Stimulated activated naive B cell treated with anti-CD40 and anti-IgM and Interleukin-4, amounts not matched to agents 10 μg/mL and 1 μg/mL and 100 μg/mL, for 72 hours (primary cell): ENCODE data around the gene CRTC1.

Experiments
- ATAC-seq, 2 donors: fragments of 150-1000 bp; cut with Tn5 transposase; replicated peaks; 2 replicates each; pipeline ENCODE4 v1.10.0; 2021; ENCODE audit warnings: moderate library complexity in 1 of 2
- DNase-seq: peaks from one replicate; pipeline ENCODE4 v3.0.0; 2021
- H3K27ac Mint-ChIP-seq: one replicate; pipeline ENCODE4 v1.8.0; 2022; ENCODE audit warnings: mild to moderate bottlenecking, mixed read lengths
- H3K27me3 Mint-ChIP-seq, 2 donors: one replicate each; pipeline ENCODE4 v1.8.0; 2022; ENCODE audit warnings: mixed read lengths in 2 of 2
- H3K36me3 Mint-ChIP-seq, 2 donors: one replicate each; pipeline ENCODE4 v1.8.0; 2022; ENCODE audit warnings: mixed read lengths in 2 of 2, mild to moderate bottlenecking in 1 of 2
- H3K4me1 Mint-ChIP-seq, 2 donors: one replicate each; pipeline ENCODE4 v1.8.0; 2022; ENCODE audit warnings: mixed read lengths in 2 of 2, mild to moderate bottlenecking in 1 of 2
- H3K4me3 Mint-ChIP-seq, 2 donors: one replicate each; pipeline ENCODE4 v1.8.0; 2022; ENCODE audit warnings: mild to moderate bottlenecking in 2 of 2, mixed read lengths in 2 of 2, moderate library complexity in 1 of 2
- H3K9me3 Mint-ChIP-seq, 2 donors: one replicate each; pipeline ENCODE4 v1.8.0; 2022; ENCODE audit warnings: mixed read lengths in 2 of 2, mild to moderate bottlenecking in 1 of 2

CRTC1 gene, protein sequence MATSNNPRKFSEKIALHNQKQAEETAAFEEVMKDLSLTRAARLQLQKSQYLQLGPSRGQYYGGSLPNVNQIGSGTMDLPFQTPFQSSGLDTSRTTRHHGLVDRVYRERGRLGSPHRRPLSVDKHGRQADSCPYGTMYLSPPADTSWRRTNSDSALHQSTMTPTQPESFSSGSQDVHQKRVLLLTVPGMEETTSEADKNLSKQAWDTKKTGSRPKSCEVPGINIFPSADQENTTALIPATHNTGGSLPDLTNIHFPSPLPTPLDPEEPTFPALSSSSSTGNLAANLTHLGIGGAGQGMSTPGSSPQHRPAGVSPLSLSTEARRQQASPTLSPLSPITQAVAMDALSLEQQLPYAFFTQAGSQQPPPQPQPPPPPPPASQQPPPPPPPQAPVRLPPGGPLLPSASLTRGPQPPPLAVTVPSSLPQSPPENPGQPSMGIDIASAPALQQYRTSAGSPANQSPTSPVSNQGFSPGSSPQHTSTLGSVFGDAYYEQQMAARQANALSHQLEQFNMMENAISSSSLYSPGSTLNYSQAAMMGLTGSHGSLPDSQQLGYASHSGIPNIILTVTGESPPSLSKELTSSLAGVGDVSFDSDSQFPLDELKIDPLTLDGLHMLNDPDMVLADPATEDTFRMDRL

GRCh38 chr19:18683109-18683957, at the start of gene CRTC1:
Gene CRTC1 (plus strand): TSS chr19:18683680. CDS start chr19:18683703, 23 bp downstream.
- peaks cover 0 to 4% of the 10 kb centered on the region in 2 donors for H3K36me3 Mint-ChIP-seq
- DNase-seq (peak; percentile 91), ATAC-seq (peak; percentile 81 to 86)
- peaks cover 18 to 49% of the 10 kb centered on the region in 2 donors for H3K4me1 Mint-ChIP-seq
- no peaks in the 10 kb centered on the region for H3K9me3 Mint-ChIP-seq
- H3K27me3 Mint-ChIP-seq: no peaks in the 10 kb centered on the region
- H3K4me3 Mint-ChIP-seq: peak within 1 kb of the TSS; percentile 88
- peak within 1 kb of the TSS; percentile 96 for H3K27ac Mint-ChIP-seq

GRCh38 chr19:18634612-18635297, 48.7 kb upstream of the CRTC1 start:
- Mint-ChIP-seq H3K27me3 (peaks cover 15 to 19% of the 10 kb centered on the region in 2 donors), H3K36me3 (peaks cover 3 to 4% of the 10 kb centered on the region in 2 donors), H3K4me3 (no peak overlapping the region), H3K27ac (peak overlapping the region; percentile 1), H3K9me3 (peaks cover 0 to 4% of the 10 kb centered on the region in 2 donors), H3K4me1 (peaks cover 23 to 33% of the 10 kb centered on the region in 2 donors)
- no peak for ATAC-seq
- no peak for DNase-seq

DNA sequence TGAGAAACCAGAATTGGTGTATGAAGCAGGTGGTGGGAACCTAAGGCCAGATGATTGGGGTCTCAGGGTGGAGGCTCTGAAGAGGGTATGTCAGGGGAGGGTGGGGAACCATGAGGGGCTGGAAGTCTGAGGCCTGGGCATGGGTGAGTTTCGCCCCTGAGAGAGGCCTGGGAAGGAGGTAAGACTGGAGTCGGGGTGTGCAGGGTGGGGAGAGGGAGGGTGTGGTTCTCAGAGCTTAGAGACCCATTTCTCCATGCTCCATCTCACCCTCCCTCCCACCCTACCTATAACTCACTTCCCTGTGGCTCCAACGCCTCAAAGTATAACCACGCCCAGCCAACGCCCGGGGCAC, 47.7 kb upstream of the CRTC1 start:
- peaks cover 3 to 4% of the 10 kb centered on the region in 2 donors for H3K36me3 Mint-ChIP-seq
- H3K4me3 Mint-ChIP-seq: peak overlapping the region; percentile 94 to 98
- DNase-seq (no peak), ATAC-seq (no peak)
- H3K27me3 Mint-ChIP-seq: peaks cover 10 to 14% of the 10 kb centered on the region in 2 donors
- H3K4me1 Mint-ChIP-seq: peaks cover 24 to 37% of the 10 kb centered on the region in 2 donors
- H3K9me3 Mint-ChIP-seq: peaks cover 0 to 4% of the 10 kb centered on the region in 2 donors
- peak overlapping the region; percentile 95 for H3K27ac Mint-ChIP-seq

GRCh38 chr19:18636183-18636968, 47.1 kb upstream of the CRTC1 start:
- Mint-ChIP-seq H3K4me1 (peaks cover 24 to 37% of the 10 kb centered on the region in 2 donors), H3K36me3 (peaks cover 3 to 4% of the 10 kb centered on the region in 2 donors), H3K27me3 (peaks cover 10 to 14% of the 10 kb centered on the region in 2 donors), H3K4me3 (peak overlapping the region; percentile 94 to 98), H3K9me3 (peaks cover 0 to 4% of the 10 kb centered on the region in 2 donors), H3K27ac (peak overlapping the region; percentile 95)
- DNase-seq (peak; percentile 96), ATAC-seq (peak; percentile 89 to 92)

DNA sequence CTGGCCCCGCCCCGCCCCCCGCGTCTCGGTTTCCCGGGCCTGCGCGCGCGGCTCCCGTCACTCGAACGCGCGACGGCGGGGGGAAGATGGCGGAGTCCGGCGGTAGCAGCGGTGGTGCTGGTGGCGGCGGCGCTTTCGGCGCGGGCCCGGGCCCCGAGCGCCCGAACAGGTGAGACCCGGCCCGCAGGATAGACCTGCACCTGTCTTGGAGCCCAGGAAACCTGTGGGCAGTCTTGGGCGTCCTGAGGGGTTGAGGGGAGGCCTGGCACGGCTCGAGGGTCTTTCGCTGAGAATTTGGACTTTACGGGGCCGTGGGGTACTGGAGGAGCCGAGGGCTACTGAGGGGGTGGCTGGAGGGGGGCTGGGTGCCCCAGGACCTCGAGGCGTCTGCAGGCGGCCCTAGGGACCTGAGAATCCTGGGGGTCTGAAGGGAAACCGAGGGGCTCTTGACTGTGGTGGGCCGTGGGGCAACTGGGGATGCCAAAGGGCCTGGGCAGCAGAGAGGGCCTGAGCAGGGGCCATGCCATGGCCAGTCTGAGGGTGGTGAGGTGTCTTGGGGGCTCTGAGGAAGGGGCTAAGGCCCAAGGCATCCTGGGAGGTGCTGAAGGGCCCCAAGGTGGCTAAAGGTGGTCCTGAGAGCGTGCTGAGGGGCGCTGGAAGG, 46.4 kb upstream of the CRTC1 start, which contains the start of gene KLHL26:
KLHL26 (plus strand) TSS at position 60 of the 661 bp plus-strand sequence; CDS start at position 87, 27 bp downstream.
- H3K4me3 Mint-ChIP-seq: peak within 1 kb of the TSS; percentile 94 to 98
- H3K4me1 Mint-ChIP-seq: peaks cover 24 to 37% of the 10 kb centered on the region in 2 donors
- H3K36me3 Mint-ChIP-seq: peaks cover 4 to 5% of the 10 kb centered on the region in 2 donors
- H3K9me3 Mint-ChIP-seq: peaks cover 0 to 4% of the 10 kb centered on the region in 2 donors
- H3K27me3 Mint-ChIP-seq: peaks cover 10 to 14% of the 10 kb centered on the region in 2 donors
- ATAC-seq: no peak
- no peak for DNase-seq
- H3K27ac Mint-ChIP-seq: peak within 1 kb of the TSS; percentile 95

- Mint-ChIP-seq H3K9me3 (peaks cover 0 to 4% of the 10 kb centered on the region in 2 donors), H3K36me3 (peaks cover 4 to 6% of the 10 kb centered on the region in 2 donors), H3K27me3 (peaks cover 10 to 14% of the 10 kb centered on the region in 2 donors), H3K4me1 (peaks cover 24 to 37% of the 10 kb centered on the region in 2 donors), H3K4me3 (peak overlapping the region; percentile 94 to 98), H3K27ac (peak overlapping the region; percentile 95)
- no peak for DNase-seq
- no peak for ATAC-seq
These were observed 45.5 kb upstream of the CRTC1 start for GRCh38 chr19:18637673-18638630.

- Mint-ChIP-seq H3K27ac (no peak overlapping the region), H3K9me3 (peaks cover 0 to 7% of the 10 kb centered on the region in 2 donors), H3K36me3 (peaks cover 4 to 13% of the 10 kb centered on the region in 2 donors), H3K27me3 (peaks cover 1 to 2% of the 10 kb centered on the region in 2 donors), H3K4me1 (peaks cover 30 to 47% of the 10 kb centered on the region in 2 donors), H3K4me3 (no peak overlapping the region)
- DNase-seq (no peak), ATAC-seq (no peak)
These were observed 43.7 kb upstream of the CRTC1 start for GRCh38 chr19:18639706-18640243.

DNA sequence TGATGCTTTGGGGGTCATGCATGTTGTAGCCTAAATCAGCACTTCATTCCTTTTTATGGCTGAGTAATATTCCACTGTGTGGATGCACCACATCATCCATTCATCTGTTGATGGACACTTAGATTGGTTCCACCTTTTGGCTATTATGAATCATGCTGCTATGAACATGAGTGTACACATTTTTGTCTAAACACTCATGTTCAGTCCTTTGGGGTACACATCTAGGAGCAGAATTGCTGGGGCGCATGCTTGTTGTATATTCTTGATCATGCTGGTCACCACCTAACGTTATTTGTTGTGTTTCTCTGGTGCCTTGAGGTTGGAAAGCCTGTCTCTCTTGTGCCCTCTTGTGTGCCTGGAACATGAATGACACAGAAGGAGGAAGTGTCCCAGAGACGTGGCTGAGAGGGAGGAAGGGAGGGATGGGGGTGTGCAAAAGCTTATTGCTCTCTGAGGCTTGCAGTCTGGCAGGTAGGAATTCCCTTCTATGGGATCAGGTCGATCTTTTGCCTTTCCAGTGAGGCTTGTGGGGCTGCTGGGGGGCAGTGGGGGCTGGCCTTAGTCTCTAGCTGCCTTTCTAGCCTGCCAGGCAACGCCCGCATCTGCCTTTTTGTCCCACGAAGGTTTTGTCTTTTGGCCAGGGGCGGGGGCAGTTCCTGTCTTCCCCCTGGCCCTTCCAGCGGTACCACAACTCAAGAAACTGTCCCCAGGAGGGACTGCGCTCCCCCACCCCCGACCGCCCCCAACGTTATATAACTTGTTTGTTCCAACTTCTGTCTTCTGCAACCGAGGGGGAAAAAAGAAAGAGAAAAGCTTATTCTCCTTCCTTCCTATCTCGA, 39.1 kb upstream of the CRTC1 start:
- Mint-ChIP-seq H3K27me3 (no peaks in the 10 kb centered on the region), H3K27ac (no peak overlapping the region), H3K36me3 (peaks cover 6 to 22% of the 10 kb centered on the region in 2 donors), H3K9me3 (peaks cover 0 to 3% of the 10 kb centered on the region in 2 donors), H3K4me1 (peaks cover 25 to 30% of the 10 kb centered on the region in 2 donors), H3K4me3 (peak overlapping the region in 1 of 2 donors; percentile 21)
- no peak for DNase-seq
- peak; percentile 83 to 87 for ATAC-seq

DNA sequence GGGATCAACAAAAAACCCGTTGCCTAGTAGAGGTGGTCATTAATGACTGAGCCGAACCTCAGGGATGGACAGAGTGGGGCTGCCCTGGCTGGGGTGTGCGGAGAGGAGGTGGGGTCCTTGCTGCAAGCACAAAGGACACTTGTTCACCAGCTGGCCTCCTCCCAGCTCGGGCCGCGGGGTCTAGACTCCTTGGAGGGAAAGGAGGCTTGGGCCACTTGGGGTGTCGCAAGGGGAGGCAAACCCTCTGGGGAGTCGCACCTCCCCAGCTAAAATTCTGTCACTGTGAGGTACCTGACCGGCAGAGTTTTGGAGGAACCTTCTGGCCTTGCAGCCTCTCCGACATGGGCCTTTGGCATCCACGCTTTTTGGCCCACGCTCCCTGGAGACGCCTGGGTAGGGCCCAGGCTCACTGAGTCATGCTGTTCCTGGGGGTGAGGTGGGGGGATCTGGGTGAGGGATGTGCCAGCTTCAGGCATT, 38.4 kb upstream of the CRTC1 start:
- peaks cover 0 to 3% of the 10 kb centered on the region in 2 donors for H3K9me3 Mint-ChIP-seq
- no peak for DNase-seq
- H3K27me3 Mint-ChIP-seq: no peaks in the 10 kb centered on the region
- peaks cover 7 to 29% of the 10 kb centered on the region in 2 donors for H3K36me3 Mint-ChIP-seq
- H3K4me1 Mint-ChIP-seq: peaks cover 29 to 31% of the 10 kb centered on the region in 2 donors
- no peak overlapping the region for H3K27ac Mint-ChIP-seq
- ATAC-seq: no peak
- H3K4me3 Mint-ChIP-seq: no peak overlapping the region

GRCh38 chr19:18646535-18647370, 36.7 kb upstream of the CRTC1 start:
- DNase-seq (no peak), ATAC-seq (no peak)
- Mint-ChIP-seq H3K9me3 (peaks cover 0 to 3% of the 10 kb centered on the region in 2 donors), H3K27ac (no peak overlapping the region), H3K4me1 (peaks cover 32 to 37% of the 10 kb centered on the region in 2 donors), H3K4me3 (no peak overlapping the region), H3K36me3 (peaks cover 11 to 29% of the 10 kb centered on the region in 2 donors), H3K27me3 (no peaks in the 10 kb centered on the region)
